Neutrophil (primary cell): ENCODE measurements around the gene MMP24.
A peak's percentile ranks its signal among the peaks of the same experiment; 100 is the strongest.

Experiments
- H3K27ac ChIP-seq: fragments of 200-600 bp; sonication (generic); 2 replicates; pipeline ENCODE4 v1.5.1; 2016; ENCODE audit warnings: mild to moderate bottlenecking, moderate library complexity
- H3K27me3 ChIP-seq: fragments of 200-600 bp; sonication (generic); 2 replicates; pipeline ENCODE4 v1.6.0; 2016; ENCODE audit warnings: mild to moderate bottlenecking
- H3K36me3 ChIP-seq: fragments of 200-600 bp; sonication (generic); 2 replicates; pipeline ENCODE4 v1.5.1; 2017
- H3K4me1 ChIP-seq, 2 experiments: fragments of 200-600 bp in 1 of 2; sonication (generic) in 1 of 2; 1 replicate in 1 of 2; 2 replicates in 1 of 2; pipeline versions ENCODE4 v1.5.1 to v1.6.1; 2013 to 2016; ENCODE audit warnings: low read depth in 1 of 2, low read length in 1 of 2, mild to moderate bottlenecking in 1 of 2, moderate library complexity in 1 of 2; ENCODE audit not compliant: control insufficient read depth in 1 of 2, insufficient read depth in 1 of 2
- H3K4me3 ChIP-seq, 2 experiments: fragments of 200-600 bp in 1 of 2; sonication (generic) in 1 of 2; 1 replicate in 1 of 2; 2 replicates in 1 of 2; pipeline ENCODE4 v1.5.1; 2013 to 2016; ENCODE audit warnings: low read depth in 1 of 2, low read length in 1 of 2, mild to moderate bottlenecking in 1 of 2, moderate library complexity in 1 of 2
- H3K9me3 ChIP-seq: fragments of 200-600 bp; sonication (generic); 2 replicates; pipeline ENCODE4 v1.5.1; 2016
- TF ChIP-seq, protein P1 (sequence below): fragments of 200-600 bp; sonication (generic); IDR thresholded peaks from 2 replicates; pipeline ENCODE4 v1.5.1; 2016; ENCODE audit warnings: antibody characterized with exemption

Gene MMP24

GRCh38 chr20:35238735-35239134 is 12.2 kb downstream of the MMP24 start:
- H3K27me3 ChIP-seq: no peaks in the 10 kb centered on the region

DNA sequence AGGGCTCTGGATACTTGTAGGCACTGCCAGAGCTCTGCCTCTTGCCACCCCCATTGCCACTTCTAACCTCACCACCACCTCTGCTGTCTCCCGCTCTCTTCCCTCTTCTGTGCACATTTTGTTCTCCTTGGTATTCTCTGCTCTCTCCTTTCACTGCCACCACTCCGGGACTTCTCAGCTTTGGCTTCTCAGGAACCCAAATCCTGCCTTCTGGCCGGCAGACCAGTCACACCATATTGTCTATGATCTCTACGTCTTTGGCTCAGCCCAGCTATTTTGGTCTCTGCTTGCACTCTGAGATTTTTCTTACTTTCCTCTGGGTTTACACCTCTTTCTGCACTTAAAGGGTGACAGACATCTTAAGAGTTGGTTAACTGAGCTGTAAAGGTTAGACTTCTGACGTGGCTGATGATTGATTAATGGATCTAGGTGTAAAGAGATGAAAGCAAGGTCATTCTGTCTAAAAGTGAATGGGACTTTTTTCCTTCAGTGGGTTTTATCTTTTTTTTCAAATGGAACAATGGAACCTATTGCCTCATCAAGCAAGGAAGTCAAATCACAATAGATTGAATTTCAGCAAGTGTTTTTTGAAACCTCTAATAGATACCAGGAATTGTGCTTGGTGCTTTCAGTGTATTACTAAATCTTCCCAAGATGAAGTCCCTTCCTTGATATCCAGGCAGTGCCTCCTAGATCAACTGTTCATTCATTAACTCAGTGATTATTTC is 13.8 kb downstream of the MMP24 start:
- Histone ChIP-seq H3K36me3 (peaks cover 8% of the 10 kb centered on the region), H3K9me3 (no peaks in the 10 kb centered on the region), H3K27ac (no peak overlapping the region), H3K27me3 (no peaks in the 10 kb centered on the region), H3K4me3 (no peak overlapping the region), H3K4me1 (peaks cover 42 to 47% of the 10 kb centered on the region in 2 experiments)
- TF ChIP-seq, protein P1, sequence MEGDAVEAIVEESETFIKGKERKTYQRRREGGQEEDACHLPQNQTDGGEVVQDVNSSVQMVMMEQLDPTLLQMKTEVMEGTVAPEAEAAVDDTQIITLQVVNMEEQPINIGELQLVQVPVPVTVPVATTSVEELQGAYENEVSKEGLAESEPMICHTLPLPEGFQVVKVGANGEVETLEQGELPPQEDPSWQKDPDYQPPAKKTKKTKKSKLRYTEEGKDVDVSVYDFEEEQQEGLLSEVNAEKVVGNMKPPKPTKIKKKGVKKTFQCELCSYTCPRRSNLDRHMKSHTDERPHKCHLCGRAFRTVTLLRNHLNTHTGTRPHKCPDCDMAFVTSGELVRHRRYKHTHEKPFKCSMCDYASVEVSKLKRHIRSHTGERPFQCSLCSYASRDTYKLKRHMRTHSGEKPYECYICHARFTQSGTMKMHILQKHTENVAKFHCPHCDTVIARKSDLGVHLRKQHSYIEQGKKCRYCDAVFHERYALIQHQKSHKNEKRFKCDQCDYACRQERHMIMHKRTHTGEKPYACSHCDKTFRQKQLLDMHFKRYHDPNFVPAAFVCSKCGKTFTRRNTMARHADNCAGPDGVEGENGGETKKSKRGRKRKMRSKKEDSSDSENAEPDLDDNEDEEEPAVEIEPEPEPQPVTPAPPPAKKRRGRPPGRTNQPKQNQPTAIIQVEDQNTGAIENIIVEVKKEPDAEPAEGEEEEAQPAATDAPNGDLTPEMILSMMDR: no peak

More at GRCh38 chr20:35238735-35239134, 12.2 kb downstream of the MMP24 start:
- H3K4me1 ChIP-seq: peaks cover 42 to 47% of the 10 kb centered on the region in 2 experiments
- TF ChIP-seq, protein P1: no peak
- peaks cover 16% of the 10 kb centered on the region for H3K36me3 ChIP-seq
- peak overlapping the region; percentile 4 to 6 for H3K4me3 ChIP-seq
- no peaks in the 10 kb centered on the region for H3K9me3 ChIP-seq
- peak overlapping the region; percentile 83 for H3K27ac ChIP-seq

DNA sequence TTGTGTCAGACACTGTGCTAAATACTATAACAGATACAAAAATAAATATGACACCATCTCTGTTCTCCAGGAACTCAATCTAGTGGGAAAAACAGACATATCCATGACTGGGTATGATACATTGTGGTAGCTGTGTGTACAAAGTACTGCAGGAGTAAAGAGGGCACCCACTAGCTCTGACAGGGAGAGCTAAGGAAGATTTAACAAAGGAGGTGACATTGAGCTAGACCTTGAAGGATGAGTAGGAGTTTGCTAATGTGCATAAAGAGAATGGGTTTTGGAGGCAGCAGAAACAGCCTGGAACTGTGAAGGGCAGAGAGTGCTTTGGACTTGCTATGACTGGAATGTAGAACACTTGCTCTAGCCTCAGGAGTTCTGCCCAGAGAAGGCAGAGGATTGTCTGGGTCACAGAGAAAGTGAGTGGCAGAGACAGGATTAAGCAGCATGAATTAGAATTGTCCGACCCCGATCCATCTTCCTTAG is 14.4 kb downstream of the MMP24 start:
- Histone ChIP-seq H3K36me3 (peaks cover 3% of the 10 kb centered on the region), H3K4me1 (peaks cover 42 to 47% of the 10 kb centered on the region in 2 experiments), H3K9me3 (no peaks in the 10 kb centered on the region), H3K27me3 (no peaks in the 10 kb centered on the region), H3K27ac (no peak overlapping the region), H3K4me3 (no peak overlapping the region)
- TF ChIP-seq, protein P1: no peak

DNA sequence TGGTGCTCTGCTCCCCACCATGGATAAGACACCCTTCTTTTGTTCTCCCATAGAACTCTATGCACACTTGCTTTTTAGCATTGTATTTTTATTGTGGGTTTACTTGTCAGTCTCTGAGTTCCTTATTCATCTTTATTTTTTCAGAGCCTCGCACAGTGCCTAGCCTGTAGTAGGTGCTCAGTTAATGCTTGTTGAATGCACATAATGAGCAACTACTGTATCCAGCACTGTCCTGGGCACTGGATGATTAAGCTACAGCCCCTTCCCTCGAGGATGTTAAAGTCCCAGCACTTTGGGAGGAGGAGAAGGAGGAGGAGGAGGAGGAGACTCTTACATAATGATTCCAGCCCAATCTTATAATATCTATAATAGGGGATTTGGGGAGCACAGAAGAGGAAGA is 16.8 kb downstream of the MMP24 start:
- TF ChIP-seq, protein P1: no peak
- Histone ChIP-seq H3K27me3 (no peaks in the 10 kb centered on the region), H3K27ac (no peak overlapping the region), H3K4me3 (no peak overlapping the region), H3K9me3 (no peaks in the 10 kb centered on the region), H3K4me1 (peaks cover 28 to 34% of the 10 kb centered on the region in 2 experiments), H3K36me3 (peaks cover 9% of the 10 kb centered on the region)

DNA sequence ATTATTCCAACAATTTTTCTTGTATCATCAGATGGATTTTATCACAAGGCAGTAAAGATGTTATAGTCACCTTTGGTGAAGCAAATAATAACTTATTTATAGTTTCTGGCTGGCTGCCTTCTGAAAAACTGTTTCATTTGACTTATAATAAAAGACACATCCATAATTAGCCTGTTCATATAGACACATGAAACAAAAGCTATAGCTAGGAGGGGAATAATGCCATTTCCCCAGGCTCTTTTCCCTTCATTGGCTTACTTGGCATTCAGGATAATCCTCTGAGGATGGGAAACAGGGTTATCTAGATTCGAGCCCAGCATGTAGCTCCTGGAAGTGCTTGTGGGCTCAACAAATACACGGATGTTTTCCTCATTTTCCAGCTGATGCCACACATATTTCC is 17.5 kb downstream of the MMP24 start:
- peaks cover 21 to 27% of the 10 kb centered on the region in 2 experiments for H3K4me1 ChIP-seq
- no peaks in the 10 kb centered on the region for H3K9me3 ChIP-seq
- H3K27me3 ChIP-seq: no peaks in the 10 kb centered on the region
- H3K36me3 ChIP-seq: peaks cover 9% of the 10 kb centered on the region
- no peak overlapping the region for H3K27ac ChIP-seq
- H3K4me3 ChIP-seq: no peak overlapping the region
- TF ChIP-seq, protein P1: no peak
